Thyroid gland (tissue), 4 donors: ENCODE results near the gene PPP1R1A. TPM values are rescaled to one million over a fixed set of nuclear protein-coding genes. Genes with fewer than 3 reads are reported as not detected.

Experiments used
- DNase-seq, 2 donors: peaks; one replicate each; pipeline ENCODE4 v3.0.0-alpha.2; 2019
- H3K27ac ChIP-seq, 3 donors: fragments of 200-600 bp; sonication (generic); 1 replicate in 2 of 3; 2 replicates in 1 of 3; pipeline ENCODE4 v1.5.1; 2016 to 2019; ENCODE audit warnings: mild to moderate bottlenecking in 1 of 3, moderate library complexity in 1 of 3
- H3K27me3 ChIP-seq: fragments of 200-600 bp; sonication (generic); one replicate; pipeline ENCODE4 v1.5.1; 2019
- H3K36me3 ChIP-seq, 2 donors: fragments of 200-600 bp; sonication (generic); one replicate each; pipeline ENCODE4 v1.5.1; 2016 to 2019
- H3K4me1 ChIP-seq, 2 donors: fragments of 200-600 bp; sonication (generic); one replicate each; pipeline ENCODE4 v1.5.1; 2017 to 2019
- H3K4me3 ChIP-seq, 3 donors: fragments of 200-600 bp; sonication (generic); replicated peaks in 1 of 3; 1 replicate in 2 of 3; 2 replicates in 1 of 3; pipeline ENCODE4 v1.5.1; 2016; ENCODE audit warnings: mild to moderate bottlenecking in 1 of 3
- H3K9me3 ChIP-seq: fragments of 200-600 bp; sonication (generic); one replicate; pipeline ENCODE4 v1.5.1; 2017
- POLR2A ChIP-seq, 2 donors: fragments of 450-650 bp; IDR thresholded peaks; one replicate each; pipeline ENCODE4 v1.6.1; 2017; ENCODE audit warnings: antibody characterized with exemption in 2 of 2, mild to moderate bottlenecking in 2 of 2, moderate library complexity in 1 of 2
- WGBS, 2 donors: methylation state at CpG; one replicate each; pipeline ENCODE4 v1.1.5; 2017; 5-methylcytosine and 5-hydroxymethylcytosine counted together
- intact Hi-C: fragments of 100-400 bp; cut with DNase I; formaldehyde crosslinking; loops from one replicate; pipeline ENCODE4 v1.15.1; 2023
- total RNA-seq, 4 donors: library from RNA; depleted of rRNA; stranded (reverse); fragments of >200 nt; gene quantifications; one replicate each; pipeline ENCODE4 v1.2.3, GENCODE V29; 2016
- TF ChIP-seq, protein P1 (sequence below), 6 experiments: fragments of 200-600 bp in 3 of 6; fragments of 450-650 bp in 3 of 6; sonication (generic) in 3 of 6; IDR thresholded peaks; one replicate each; pipeline ENCODE4 v1.5.1; 2016 to 2019; ENCODE audit warnings: antibody characterized with exemption in 6 of 6, mild to moderate bottlenecking in 2 of 6, inconsistent platforms in 1 of 6, moderate library complexity in 1 of 6

PPP1R1A gene
- total RNA-seq, 4 donors from 2014 or later: 1.2 to 4.6 (median 2.0) TPM

DNA sequence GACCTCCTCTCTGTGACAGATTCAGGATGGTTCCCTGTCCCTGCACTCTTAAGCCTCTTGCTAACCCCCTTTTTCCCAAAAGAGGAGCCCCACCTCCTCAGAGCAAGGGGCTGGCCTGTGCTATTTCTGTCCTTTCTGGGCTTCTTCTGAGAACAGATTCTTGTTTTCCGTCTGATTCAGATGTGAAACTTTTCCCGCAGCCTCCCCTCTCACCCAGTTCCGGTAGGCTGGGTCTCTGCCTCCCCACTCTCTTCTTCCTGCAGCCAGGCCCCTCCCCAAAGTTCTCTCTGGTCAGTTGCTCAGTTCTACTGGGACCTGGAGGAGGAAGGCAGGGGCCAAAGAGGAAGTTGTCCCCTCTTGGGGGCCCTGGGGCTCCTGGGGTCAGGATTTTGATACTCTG is 27.3 kb downstream of the PPP1R1A start:
- TF ChIP-seq, protein P1, sequence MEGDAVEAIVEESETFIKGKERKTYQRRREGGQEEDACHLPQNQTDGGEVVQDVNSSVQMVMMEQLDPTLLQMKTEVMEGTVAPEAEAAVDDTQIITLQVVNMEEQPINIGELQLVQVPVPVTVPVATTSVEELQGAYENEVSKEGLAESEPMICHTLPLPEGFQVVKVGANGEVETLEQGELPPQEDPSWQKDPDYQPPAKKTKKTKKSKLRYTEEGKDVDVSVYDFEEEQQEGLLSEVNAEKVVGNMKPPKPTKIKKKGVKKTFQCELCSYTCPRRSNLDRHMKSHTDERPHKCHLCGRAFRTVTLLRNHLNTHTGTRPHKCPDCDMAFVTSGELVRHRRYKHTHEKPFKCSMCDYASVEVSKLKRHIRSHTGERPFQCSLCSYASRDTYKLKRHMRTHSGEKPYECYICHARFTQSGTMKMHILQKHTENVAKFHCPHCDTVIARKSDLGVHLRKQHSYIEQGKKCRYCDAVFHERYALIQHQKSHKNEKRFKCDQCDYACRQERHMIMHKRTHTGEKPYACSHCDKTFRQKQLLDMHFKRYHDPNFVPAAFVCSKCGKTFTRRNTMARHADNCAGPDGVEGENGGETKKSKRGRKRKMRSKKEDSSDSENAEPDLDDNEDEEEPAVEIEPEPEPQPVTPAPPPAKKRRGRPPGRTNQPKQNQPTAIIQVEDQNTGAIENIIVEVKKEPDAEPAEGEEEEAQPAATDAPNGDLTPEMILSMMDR (IDR thresholded peaks at IDR 0.05): no peak
- TF ChIP-seq POLR2A (IDR thresholded peaks at IDR 0.05): no peak
- DNase-seq: no peak
- peak overlapping the region in 1 of 3 donors; percentile 28 for H3K4me3 ChIP-seq
- peak overlapping the region in 2 of 3 donors; percentile 56 to 90 for H3K27ac ChIP-seq
- intact Hi-C loops: no loop called here
- H3K4me1 ChIP-seq: peaks cover 13 to 22% of the 10 kb centered on the region in 2 donors
- WGBS, 2 donors: 57 to 63% methylated on average over 2 to 3 of the region's 3 CpGs
- H3K27me3 ChIP-seq: no peaks in the 10 kb centered on the region
- H3K9me3 ChIP-seq: no peaks in the 10 kb centered on the region
- H3K36me3 ChIP-seq: no peaks in the 10 kb centered on the region

DNA sequence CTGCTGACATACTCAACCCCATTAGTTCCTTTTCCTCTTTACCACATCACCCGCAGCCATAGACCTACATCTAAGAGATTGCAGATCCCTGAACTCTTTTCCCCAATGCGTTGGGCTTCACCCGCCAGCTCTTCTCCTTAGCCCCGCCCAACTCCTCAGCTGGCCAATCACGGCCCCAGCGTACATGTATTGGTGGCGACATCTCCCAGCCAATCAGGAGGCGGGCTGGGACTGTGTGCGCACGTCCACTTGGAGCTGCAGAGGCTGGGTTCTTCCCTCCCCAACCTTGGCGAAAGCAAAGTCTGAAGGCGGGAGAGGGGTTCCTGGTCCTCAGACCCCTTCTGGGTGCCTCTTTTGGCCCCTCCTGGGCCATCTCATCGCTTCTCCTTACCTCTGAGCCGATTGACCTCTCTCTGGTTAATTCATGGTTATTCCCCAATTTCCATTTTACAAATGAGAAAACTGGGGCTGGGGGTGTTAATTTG is 28.0 kb downstream of the PPP1R1A start:
- TF ChIP-seq, protein P1 (IDR thresholded peaks at IDR 0.05): no peak
- TF ChIP-seq POLR2A (IDR thresholded peaks at IDR 0.05): peak in 1 of 2 donors; percentile 67
- no peaks in the 10 kb centered on the region for H3K9me3 ChIP-seq
- DNase-seq: peak; percentile 92 to 93
- intact Hi-C loops: no loop called here
- WGBS, 2 donors: 5 to 9% methylated on average over 14 of the region's 14 CpGs
- H3K4me3 ChIP-seq: peak overlapping the region in 2 of 3 donors; percentile 28 to 34
- H3K4me1 ChIP-seq: peaks cover 8 to 16% of the 10 kb centered on the region in 2 donors
- H3K27ac ChIP-seq: peak overlapping the region in 2 of 3 donors; percentile 56 to 90
- H3K36me3 ChIP-seq: no peaks in the 10 kb centered on the region
- no peaks in the 10 kb centered on the region for H3K27me3 ChIP-seq

DNA sequence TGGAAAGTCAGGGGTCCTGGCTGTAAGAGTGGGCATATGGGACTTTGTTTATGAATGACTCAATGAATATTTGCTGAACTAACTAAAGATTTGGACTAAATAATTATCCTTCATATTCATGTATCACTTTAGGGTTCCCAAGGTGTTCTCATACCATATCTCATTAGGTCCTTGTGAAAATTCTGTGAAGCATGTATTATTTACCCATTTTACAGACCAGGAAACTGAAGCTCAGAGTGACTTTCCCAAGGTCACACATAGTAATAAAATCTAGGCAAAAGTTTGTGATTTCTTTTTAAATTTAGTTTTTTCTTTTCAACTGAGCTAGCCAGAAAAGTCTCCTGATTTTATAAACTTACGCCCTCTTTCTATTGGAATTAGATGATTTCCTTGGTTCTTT is 29.7 kb downstream of the PPP1R1A start:
- 94% methylated on average over 1 of the region's 1 CpG for WGBS, 2 donors
- TF ChIP-seq, protein P1 (IDR thresholded peaks at IDR 0.05): no peak
- no peak for TF ChIP-seq POLR2A (IDR thresholded peaks at IDR 0.05)
- H3K4me1 ChIP-seq: peaks cover 8 to 10% of the 10 kb centered on the region in 2 donors
- no peak overlapping the region for H3K4me3 ChIP-seq
- no peaks in the 10 kb centered on the region for H3K27me3 ChIP-seq
- intact Hi-C loops: no loop called here
- no peaks in the 10 kb centered on the region for H3K36me3 ChIP-seq
- H3K27ac ChIP-seq: no peak overlapping the region
- DNase-seq: no peak
- H3K9me3 ChIP-seq: no peaks in the 10 kb centered on the region

DNA sequence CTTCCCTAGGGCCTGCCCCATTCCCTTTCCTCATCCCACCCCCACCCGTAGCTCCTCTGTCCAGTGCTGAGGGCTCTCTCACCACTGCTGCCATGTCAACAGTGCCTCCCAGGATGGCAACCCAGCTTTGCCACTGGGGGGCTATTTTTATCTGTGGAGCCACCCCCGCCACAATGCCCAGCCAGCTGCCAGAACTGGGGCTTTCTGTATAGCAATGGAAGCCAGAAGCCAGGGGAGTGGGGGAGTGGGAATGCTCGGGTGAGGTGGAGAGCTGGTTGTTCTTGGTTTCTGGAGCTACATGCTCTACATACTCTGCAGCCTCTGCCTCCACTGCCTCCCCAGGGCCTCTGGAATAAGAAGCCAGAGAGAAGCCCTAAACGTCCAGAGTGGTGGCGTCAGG is 30.1 kb downstream of the PPP1R1A start:
- WGBS, 2 donors: 68 to 77% methylated on average over 5 of the region's 5 CpGs
- H3K36me3 ChIP-seq: no peaks in the 10 kb centered on the region
- no peak for TF ChIP-seq POLR2A (IDR thresholded peaks at IDR 0.05)
- TF ChIP-seq, protein P1 (IDR thresholded peaks at IDR 0.05): no peak
- no peak overlapping the region for H3K27ac ChIP-seq
- no peak overlapping the region for H3K4me3 ChIP-seq
- H3K9me3 ChIP-seq: no peaks in the 10 kb centered on the region
- no peak for DNase-seq
- intact Hi-C loops: no loop called here
- no peaks in the 10 kb centered on the region for H3K27me3 ChIP-seq
- peaks cover 8 to 10% of the 10 kb centered on the region in 2 donors for H3K4me1 ChIP-seq

DNA sequence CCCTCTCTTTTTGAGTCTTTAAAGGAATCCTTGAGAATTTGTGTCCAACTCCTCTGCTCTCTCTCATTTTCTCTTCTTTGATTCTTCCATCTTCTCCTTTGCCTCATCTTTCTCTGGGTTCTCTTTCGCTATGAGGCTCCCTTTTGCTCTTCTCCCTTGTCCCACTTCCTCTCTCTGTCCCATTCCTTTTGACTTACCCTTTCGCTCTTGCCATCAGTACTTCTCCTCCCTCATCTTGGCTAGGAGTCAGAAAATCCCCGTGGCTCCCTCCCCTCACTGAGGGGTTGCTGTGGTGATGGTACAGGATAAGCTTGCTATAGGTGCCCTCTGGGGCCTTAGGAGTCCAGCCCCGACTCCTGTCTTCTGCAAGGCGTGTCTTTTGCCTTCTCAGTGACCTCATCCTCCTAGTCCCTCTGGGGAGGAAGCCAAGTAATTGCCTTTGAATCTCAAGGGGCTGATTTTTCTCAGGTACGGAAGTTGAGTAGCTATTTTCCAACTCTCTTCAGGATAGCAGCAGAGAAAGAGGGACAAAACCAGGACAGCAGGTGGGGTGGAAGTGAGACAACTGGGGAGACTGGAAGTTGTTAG is 32.7 kb downstream of the PPP1R1A start:
- Histone ChIP-seq H3K4me3 (no peak overlapping the region), H3K27ac (no peak overlapping the region), H3K4me1 (peaks cover 0 to 3% of the 10 kb centered on the region in 2 donors), H3K27me3 (peaks cover 3% of the 10 kb centered on the region), H3K9me3 (no peaks in the 10 kb centered on the region), H3K36me3 (no peaks in the 10 kb centered on the region)
- intact Hi-C loops: no loop called here
- 36 to 42% methylated on average over 6 of the region's 6 CpGs for WGBS, 2 donors
- no peak for TF ChIP-seq POLR2A (IDR thresholded peaks at IDR 0.05)
- TF ChIP-seq, protein P1 (IDR thresholded peaks at IDR 0.05): no peak
- no peak for DNase-seq
